ENCODE measurements around the gene IFNA6.
A peak's percentile ranks its signal among the peaks of the same experiment; 100 is the strongest.

IFNA6 gene

DNA sequence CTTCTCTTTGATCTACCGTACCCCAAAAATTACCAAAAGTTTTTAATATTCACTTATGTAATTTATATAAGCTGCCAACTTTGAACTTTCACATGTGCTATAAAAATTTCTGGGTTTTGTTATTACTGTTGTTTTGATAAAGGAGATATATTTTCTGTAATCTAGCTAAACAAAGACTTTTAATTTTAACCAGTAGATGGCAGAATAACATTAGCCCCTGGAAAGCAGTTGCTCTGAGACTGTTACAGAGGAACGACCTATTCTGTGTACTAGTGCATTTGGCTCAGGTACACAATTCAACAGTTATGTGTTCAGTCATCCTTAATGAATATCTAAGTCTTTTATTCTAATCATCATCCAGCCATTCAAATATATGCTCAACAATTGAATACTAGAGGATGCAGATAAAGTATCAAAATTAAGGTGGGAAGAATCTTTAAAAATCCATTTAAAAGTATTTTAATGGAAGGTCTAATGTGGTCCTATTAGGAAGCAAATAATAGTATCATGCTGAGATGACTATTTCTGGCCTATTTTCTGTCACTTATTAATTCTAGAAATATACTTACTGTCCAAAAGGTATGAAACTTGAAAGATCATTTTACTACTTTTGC lies 24.1 kb downstream of the IFNA6 start:
- peak; percentile 74 to 78 for DNase-seq

DNA sequence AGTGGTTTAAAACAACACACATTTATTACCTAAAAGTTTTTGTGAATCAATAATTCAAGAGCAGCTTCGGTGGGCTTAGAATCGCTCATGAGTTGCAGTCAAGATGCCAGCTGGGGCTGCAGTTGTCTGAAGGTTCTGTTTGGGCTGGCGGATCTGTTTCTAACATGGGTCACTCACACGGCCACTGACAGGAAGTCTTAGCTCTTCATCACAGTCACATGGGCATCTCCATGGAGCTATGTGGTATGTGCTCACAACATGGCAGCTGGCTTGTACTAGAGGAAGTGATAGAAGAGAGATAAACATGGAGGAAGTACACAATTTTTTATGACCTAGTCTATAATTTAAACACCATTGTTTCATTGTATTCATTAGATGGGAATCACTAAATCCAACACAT lies 26.6 kb downstream of the IFNA6 start:
- DNase-seq: no peak

GRCh38 chr9:21322911-21323461 lies 27.7 kb downstream of the IFNA6 start:
- peak; percentile 46 to 60 for DNase-seq

GRCh38 chr9:21320465-21320864 lies 30.2 kb downstream of the IFNA6 start:
- no peak for DNase-seq

GRCh38 chr9:21317956-21318923 lies 32.4 kb downstream of the IFNA6 start:
- peak; percentile 42 to 56 for DNase-seq

- DNase-seq: no peak
Observed at GRCh38 chr9:21316860-21317259, 33.8 kb downstream of the IFNA6 start.

GRCh38 chr9:21316032-21316842 lies 34.5 kb downstream of the IFNA6 start:
- no peak for DNase-seq

- DNase-seq: no peak
Observed at GRCh38 chr9:21314152-21314551, 36.5 kb downstream of the IFNA6 start.

- no peak for DNase-seq
Observed at GRCh38 chr9:21311889-21312288, 38.8 kb downstream of the IFNA6 start.

- no peak for DNase-seq
Observed at GRCh38 chr9:21305213-21305612, 45.5 kb downstream of the IFNA6 start, which contains the start of gene IFNA5. Gene IFNA5 (minus strand): TSS chr9:21305313. CDS start chr9:21305256, 57 bp downstream.

All from AML-193 (cell line).